AG09319 (cell line): ENCODE data around the gene USP32.
"Not testable (repeated sequence)": the region's sequence is repeated elsewhere in the genome, so short reads cannot be mapped to it uniquely, and the experiment has no call there.

Source experiments
- DNase-seq: peaks from one replicate; pipeline ENCODE4 v3.0.0-alpha.2; 2010; ENCODE audit warnings: low read depth; ENCODE audit errors: extremely low read depth
- TF ChIP-seq, protein P1 (sequence below): IDR thresholded peaks from 2 replicates; pipeline ENCODE4 v1.5.1; 2011; ENCODE audit warnings: low read depth, mild to moderate bottlenecking, inconsistent platforms, low read length, moderate library complexity

Gene USP32

DNA sequence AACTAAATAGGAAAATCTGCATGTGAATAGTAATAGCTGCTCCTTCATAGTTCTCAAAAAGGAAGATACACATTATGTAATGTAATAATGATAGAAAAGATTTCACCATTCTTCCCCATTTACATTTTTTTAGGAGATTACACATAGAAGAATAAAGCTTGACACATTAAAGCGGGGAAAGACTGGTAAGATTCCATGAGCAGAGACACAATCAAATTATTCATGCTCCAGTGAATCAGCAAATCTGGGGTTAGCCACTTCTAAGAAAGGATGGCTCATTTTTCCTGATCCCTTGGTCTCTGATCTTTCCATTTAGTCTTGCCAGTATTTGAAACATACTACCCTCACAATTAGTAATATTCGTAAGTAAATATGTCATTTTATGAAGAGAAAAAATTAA is 160.2 kb downstream of the USP32 start:
- no peak for DNase-seq
- TF ChIP-seq, protein P1, sequence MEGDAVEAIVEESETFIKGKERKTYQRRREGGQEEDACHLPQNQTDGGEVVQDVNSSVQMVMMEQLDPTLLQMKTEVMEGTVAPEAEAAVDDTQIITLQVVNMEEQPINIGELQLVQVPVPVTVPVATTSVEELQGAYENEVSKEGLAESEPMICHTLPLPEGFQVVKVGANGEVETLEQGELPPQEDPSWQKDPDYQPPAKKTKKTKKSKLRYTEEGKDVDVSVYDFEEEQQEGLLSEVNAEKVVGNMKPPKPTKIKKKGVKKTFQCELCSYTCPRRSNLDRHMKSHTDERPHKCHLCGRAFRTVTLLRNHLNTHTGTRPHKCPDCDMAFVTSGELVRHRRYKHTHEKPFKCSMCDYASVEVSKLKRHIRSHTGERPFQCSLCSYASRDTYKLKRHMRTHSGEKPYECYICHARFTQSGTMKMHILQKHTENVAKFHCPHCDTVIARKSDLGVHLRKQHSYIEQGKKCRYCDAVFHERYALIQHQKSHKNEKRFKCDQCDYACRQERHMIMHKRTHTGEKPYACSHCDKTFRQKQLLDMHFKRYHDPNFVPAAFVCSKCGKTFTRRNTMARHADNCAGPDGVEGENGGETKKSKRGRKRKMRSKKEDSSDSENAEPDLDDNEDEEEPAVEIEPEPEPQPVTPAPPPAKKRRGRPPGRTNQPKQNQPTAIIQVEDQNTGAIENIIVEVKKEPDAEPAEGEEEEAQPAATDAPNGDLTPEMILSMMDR = no peak

DNA sequence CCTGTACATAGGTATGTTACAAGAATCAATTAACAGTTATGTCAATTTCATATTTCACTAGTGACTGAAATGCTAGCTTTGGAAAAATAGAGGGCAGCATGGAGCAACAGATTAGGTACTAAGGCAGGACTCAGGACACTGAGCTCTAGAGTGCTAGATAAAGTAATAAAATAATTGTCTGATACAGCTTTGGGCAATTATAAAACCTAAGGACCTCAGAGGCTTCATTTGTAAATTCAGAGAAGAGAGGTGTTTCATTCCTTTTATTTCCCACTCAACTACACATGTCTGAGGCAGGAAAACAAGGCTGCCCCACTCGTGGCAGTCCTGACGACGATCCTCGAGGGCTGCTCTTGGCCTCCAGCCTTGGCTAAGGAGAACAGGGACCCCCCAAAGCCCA is 160.7 kb downstream of the USP32 start:
- TF ChIP-seq, protein P1 = peak; percentile 51
- no peak for DNase-seq

DNA sequence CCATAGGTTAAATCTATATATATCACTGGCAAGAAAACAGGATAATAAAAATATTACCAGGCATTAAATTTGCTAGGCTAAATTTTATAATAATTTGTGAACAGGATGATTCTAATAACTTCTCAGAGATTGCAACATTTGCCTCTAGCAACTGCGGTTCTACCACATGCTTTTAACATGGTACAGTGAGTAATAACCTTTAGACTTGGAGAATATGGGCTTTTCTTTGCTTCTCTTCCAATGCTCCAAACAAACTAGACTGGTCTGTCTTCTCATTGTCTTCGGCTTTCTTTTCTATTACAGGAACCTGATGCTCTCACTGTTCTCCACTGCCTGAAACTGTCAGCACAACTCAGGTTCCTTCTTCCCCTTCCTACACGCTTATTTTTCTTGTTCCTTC is 161.6 kb downstream of the USP32 start:
- DNase-seq = no peak
- TF ChIP-seq, protein P1 = no peak

DNA sequence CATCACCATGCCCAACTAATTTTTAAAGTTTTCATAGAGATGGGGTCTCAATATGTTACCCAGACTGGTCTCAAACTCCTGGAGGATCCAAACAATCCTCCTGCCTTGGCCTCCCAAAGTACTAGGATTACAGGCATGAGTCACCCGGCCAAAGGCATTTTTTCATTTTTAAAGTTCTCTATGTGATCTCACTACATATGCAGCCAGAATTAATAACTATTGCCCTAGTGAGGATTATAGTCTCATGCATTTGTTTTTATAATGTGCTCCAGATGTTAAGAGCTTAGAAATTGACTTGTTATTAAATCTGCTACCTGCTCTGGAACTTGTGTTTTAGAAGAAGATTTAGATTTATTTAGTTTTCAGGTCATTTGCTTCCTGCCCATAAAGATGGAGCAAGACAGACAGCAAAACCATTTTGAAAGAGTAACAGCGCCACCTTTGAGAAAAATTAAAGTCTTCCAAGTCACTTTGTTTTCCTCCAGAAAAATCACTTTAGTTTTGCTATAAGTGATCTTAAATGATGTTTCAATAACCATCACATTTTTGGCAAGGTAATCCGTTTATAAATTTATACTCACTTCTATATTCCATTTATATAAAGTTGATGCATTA is 162.6 kb downstream of the USP32 start:
- TF ChIP-seq, protein P1 = no peak; the same call in 1 of the 2 replicates
- DNase-seq = no peak

GRCh38 chr17:60227276-60227675 is 164.7 kb downstream of the USP32 start:
- DNase-seq = not testable (repeated sequence)

GRCh38 chr17:60224064-60224463 is 167.9 kb downstream of the USP32 start:
- DNase-seq = no peak
- TF ChIP-seq, protein P1 = no peak

DNA sequence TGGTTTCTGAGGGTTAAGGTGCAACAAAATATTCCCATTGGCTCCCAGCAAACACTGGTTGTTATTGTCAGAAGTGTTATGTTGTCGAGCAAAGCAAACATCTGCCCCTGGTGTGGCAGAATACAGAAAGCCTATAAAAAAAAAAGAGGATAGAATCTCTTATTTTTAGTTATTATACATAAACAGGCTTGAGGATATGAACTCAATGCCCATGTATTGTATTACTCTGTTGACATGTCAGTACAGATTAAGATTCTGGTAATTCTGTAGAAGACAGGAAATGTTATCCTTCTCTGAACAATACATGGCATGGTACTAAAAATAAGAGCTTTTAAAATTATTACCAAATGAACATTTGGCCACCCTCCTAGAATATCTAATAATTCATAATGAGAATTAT is 168.5 kb downstream of the USP32 start:
- no peak for DNase-seq
- TF ChIP-seq, protein P1 = no peak

GRCh38 chr17:60218774-60219173 is 173.2 kb downstream of the USP32 start:
- DNase-seq = not testable (repeated sequence)

- not testable (repeated sequence) for DNase-seq
Observed at GRCh38 chr17:60215895-60216294, 176.0 kb downstream of the USP32 start.

DNA sequence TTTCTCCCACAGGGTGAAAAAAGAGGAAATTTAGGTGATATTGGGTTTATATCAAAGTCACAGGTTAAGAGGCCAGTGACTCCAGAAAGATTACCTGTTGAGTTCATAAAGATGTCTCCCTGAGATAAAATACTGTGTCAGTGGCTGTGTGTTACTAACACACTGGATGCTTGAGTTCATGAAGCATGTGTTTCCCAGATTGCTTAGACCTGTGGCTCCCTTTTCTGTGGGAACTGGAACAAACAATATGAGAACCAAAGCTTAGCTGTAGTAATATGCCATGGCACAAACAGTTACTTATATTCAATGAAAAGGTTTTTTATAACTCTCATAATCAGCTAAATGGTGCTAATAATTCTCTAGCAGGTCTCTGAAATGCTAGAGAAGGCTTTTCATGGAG is 180.7 kb downstream of the USP32 start:
- DNase-seq = not testable (repeated sequence)

DNA sequence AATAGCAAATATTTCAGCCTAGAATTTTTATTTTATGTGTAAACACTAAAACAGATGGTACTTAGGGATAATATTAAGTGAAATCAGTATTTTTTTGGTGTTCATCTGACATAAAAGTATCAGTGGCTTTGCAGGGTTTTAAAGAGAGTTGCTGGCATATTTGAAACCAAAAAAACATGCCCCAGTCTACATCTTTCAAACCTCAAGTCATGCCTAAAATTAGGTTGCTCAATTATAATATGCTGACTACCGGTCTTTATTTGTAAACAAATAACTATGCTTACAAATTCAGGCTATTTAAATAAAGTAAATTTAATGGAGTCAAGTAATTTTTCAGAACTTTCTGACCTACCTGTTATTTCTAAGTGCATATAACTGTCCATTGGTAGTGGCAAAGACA is 183.6 kb downstream of the USP32 start:
- DNase-seq = not testable (repeated sequence)

DNA sequence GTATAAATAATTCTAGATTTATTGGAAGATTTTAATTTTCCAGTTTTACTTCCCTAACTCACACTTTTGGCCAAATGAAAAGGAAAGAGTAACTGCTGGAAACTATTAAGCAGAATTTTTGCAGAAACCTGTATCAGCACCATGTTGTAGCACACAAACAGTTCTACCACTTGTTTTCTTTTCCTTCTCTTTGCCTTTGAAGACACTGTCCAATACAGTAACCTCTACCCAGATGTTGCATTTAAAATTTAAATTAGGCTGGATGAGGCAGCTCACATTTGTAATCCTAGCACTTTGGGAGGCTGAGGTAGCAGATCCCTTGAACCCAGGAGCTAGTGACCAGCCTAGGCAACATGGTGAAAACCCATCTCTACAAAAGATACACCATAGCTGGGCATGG is 186.2 kb downstream of the USP32 start:
- not testable (repeated sequence) for DNase-seq

DNA sequence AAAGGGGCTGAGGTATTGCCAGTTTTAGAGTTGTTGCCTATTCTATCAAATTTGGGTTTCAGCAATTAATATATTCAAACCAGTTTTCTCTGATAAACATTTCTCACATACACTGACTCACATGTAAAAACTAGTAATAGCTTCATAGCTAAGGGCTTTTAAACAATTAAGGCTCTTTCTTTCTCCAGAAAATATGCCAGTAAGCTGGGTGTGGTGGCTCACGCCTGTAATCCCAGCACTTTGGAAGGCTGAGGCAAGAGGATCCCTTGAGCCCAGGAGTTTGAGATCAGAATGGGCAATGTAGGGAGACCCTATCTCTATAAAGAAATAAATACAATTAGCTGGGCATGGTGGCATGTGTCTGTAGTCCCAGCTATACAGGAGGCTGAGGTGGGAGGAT is 193.3 kb downstream of the USP32 start:
- DNase-seq = not testable (repeated sequence)

GRCh38 chr17:60194141-60194540 is 197.8 kb downstream of the USP32 start:
- not testable (repeated sequence) for DNase-seq
